Medulla oblongata (tissue), 1 donor: Measurements from ENCODE around the gene TEFM.
A peak's percentile ranks its signal among the peaks of the same experiment; 100 is the strongest.
"Not testable (repeated sequence)": the region's sequence is repeated elsewhere in the genome, so short reads cannot be mapped to it uniquely, and the experiment has no call there.

Source experiments
- DNase-seq: peaks from one replicate; pipeline ENCODE4 v3.0.0-alpha.2; 2015; ENCODE audit errors: extremely low spot score

The TEFM gene

GRCh38 chr17:30906101-30906911 is at the start of gene TEFM:
TEFM (minus strand) TSS chr17:30906238; CDS start chr17:30906198, 40 bp downstream.
- peak; percentile 88 for DNase-seq

GRCh38 chr17:30954046-30954830 is 48.2 kb upstream of the TEFM start:
- DNase-seq = peak; percentile 78

- DNase-seq = peak; percentile 45
These were observed 46.8 kb upstream of the TEFM start for GRCh38 chr17:30952638-30953393.

DNA sequence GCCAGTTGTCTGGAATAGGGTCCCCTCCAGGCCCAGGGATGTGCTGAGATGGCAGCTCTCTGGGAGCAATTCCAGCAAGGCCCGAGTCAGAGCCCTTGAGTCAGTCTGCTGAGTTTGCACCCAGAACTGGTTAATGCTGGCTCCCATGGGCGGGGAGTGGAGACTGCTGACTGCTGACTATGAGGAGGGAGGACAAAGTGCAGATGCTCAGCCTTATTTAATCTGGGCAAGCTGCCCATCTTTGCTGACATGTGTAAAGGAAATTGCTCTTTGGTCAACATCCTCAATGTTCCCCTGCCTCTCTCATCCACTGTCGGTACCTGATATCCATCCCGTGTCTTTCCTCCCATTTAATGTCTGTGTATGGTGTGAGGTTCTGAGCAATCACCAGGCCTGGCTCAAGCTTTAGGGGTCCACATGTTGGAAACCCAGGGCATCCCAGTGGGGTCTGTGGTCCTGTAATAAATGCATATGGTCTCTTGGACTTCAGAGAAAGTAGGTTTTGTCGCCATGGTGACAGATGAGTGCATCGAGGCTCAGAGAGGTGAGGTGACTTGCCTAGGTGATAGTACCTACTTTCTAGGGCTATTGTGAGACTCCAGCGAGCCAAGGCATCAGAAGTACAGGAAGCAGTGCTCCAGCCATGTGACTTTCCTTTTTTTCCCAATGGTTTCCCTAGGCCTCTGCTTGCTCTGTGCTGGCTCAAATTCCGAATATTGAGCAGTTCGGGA is 44.8 kb upstream of the TEFM start:
- peak; percentile 86 for DNase-seq

GRCh38 chr17:30950189-30950588 is 44.2 kb upstream of the TEFM start:
- DNase-seq = no peak

- DNase-seq = no peak
These were observed 41.8 kb upstream of the TEFM start for GRCh38 chr17:30947796-30948195.

DNA sequence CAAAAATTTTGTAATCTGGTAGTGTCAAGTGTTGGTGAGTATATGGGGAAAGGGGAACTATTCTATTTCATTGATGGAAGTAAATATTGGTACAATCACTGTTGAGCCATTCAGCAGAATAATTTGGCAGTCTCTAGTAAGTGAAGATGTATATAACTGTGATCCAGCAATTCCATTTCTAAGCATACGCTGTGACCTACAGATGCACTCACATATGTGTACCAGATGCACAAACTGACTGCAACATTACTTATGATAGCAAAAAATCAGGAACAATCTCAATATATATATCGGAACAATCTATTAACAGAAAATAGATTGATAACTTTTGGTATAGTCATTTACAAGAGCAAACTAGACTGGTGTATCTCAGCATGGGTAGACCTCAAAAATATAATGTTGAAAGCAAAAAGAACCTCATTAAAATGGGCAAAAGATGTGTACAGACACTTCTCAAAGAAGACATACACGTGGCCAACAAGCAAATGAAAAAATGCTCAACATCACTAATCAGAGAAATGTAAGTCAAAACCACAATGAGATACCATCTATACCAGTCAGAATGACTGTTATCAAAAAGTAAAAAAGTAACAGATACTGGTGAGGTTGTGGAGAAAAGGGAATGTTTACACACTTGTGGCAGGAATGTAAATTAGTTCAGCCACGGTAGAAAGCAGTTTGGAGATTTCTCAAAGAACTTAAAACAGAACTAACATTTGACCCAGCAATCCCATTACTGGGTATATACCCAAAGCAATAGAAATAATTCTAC is 36.5 kb upstream of the TEFM start:
- DNase-seq = no peak

- no peak for DNase-seq
These were observed 33.1 kb upstream of the TEFM start for GRCh38 chr17:30939051-30939689.

DNA sequence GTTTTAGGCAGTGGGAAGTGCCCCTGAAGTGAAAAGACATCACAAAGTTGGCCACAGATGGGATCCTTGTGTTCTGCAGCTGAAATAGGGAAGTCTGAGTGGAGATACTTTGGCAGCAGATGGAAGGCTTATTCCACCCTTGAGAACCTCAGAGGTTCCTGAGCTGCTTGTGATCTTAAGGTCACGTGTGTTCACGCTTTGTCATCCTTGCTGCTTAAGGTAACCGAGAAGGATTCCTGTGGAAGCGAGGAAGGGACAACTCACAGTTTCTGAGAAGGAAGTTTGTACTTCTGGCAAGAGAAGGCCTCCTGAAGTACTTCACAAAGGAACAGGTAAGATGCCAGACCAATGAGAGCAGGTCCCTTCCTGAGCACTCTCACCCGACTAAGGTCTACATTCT is 27.9 kb upstream of the TEFM start:
- DNase-seq = no peak

GRCh38 chr17:30931582-30931981 is 25.5 kb upstream of the TEFM start:
- DNase-seq = not testable (repeated sequence)

- no peak for DNase-seq
These were observed 24.5 kb upstream of the TEFM start for GRCh38 chr17:30930495-30930894.

DNA sequence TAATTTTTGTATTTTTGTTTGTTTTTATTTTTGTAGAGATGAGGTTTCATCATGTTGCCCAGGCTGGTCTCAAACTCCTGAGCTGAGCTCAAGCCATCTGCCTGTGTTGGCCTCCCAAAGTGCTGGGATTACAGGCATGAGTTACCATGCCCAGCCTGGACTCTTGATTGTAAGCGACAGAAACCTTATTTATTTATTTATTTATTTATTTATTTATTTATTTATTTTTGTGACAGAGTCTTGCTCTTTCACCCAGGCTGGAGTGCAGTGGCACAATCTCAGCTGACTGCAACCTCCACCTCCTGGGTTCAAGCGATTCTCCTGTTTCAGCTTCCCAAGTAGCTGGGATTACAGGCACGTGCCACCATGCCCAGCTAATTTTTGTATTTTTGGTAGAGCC is 23.8 kb upstream of the TEFM start:
- DNase-seq = not testable (repeated sequence)

DNA sequence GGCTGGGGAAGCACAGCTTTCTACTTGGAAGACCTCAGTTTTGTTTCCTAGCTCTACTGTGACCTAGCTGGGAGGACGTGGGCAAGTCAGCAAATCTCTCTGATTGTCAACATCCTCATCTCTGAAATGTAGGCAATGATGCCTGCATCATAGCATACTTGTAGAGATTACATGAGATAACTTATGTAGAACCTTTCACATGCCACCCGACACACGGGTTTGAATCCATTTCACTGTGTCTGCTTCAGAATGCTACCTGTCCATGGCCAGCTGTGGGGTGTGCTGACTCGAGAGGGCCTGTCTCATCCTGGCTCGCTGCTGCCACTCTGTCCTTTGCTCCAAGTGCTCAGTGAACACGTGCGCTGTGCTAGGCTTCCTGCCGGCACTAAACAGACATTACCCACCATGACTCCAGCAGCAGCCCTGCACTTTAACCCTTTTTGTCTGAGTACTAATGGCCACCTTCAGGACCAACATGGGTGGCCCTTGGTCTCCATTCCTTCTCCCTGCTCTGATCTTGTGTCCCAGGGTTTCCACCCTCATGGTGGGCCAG is 23.1 kb upstream of the TEFM start:
- no peak for DNase-seq

- DNase-seq = no peak
These were observed 22.5 kb upstream of the TEFM start for GRCh38 chr17:30928584-30928983.

GRCh38 chr17:30927756-30928155 is 21.7 kb upstream of the TEFM start:
- no peak for DNase-seq

GRCh38 chr17:30926516-30926915 is 20.5 kb upstream of the TEFM start:
- DNase-seq = no peak

GRCh38 chr17:30924341-30924740 is 18.3 kb upstream of the TEFM start:
- DNase-seq = no peak

DNA sequence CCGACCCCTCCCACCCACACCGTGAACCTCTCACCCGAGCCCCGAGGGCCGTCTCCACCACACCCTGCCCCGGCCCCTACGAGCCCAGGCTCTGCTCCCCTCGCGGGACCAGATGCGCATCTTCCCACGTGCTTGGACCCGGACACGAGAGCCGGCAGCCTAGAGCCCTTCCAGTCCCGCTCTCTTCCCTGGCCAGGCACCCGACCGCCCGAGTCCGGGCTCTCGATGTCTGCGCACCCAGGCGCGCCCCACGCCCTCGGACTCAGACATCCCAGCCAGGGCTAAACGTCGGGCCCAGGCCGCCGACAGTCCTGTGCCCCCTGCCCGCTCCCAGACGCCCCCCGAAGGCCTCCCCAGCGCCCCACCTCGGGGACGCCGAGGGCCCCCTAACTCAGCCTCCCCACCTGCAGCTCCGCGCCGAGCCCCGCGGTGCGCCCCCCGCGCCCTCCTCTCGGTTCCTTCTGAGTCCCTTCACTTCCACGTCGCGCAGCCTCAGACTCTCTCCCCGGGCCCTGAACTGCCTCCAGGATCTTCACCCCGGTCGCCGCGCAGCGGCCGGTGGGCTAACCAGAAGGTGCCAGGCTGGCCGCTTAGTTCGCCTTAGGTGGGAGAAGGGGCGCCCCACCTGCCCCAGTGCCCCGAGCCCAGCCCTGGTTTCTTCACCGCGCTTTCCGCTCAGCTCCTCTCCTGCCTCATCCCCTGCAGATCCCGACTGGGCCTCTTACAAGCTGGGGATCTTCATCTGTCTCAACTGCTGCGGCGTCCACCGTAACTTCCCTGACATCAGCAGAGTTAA is 16.4 kb upstream of the TEFM start:
- DNase-seq = no peak

GRCh38 chr17:30921544-30922196 is 15.6 kb upstream of the TEFM start, which contains the start of gene ADAP2:
ADAP2 (plus strand) TSS chr17:30921945; CDS start chr17:30922015, 70 bp downstream.
- DNase-seq = peak; percentile 51
